SKM-1 treated with dmso at 0.1 percent for 144 hours (cell line): ENCODE data around the gene GPHN.

Source experiments
- DNase-seq: peaks from one replicate; lab custom pipeline; 2025; ENCODE audit not compliant: unreplicated experiment; lab: John Stamatoyannopoulos, UW

GPHN gene

GRCh38 chr14:66596241-66596985 lies 88.5 kb downstream of the GPHN start:
- no peak for DNase-seq

- no peak for DNase-seq
Observed at GRCh38 chr14:66600416-66600815, 92.5 kb downstream of the GPHN start.

DNA sequence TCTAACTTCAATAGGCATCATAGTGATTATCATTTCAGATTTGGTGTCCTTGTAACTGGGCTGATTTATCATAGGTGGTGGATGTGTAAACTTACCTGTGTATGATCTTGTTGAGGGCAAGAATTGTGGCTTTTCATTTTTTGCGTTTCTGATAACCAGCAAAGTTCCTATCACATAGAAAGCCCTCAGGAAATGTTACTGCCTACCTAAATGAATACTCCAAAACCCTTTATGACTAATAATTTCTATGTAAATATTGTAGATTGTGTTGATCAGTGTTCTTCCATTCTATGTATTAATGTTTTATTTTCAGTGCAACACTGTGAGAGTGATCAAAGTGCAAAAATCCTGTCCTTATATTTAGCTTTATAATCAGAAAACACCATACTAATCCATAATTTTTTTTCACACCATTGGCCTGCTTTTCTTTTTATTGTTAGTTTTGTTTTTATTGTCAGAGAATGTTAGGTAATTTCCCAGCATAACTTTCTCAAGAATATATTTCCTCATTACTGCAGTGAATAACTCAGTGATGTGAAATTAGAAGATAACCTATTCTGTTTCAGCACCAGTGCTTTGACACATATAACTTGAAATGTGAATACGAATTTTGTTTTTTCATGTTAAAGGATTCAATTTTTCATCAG lies 94.1 kb downstream of the GPHN start:
- no peak for DNase-seq

DNA sequence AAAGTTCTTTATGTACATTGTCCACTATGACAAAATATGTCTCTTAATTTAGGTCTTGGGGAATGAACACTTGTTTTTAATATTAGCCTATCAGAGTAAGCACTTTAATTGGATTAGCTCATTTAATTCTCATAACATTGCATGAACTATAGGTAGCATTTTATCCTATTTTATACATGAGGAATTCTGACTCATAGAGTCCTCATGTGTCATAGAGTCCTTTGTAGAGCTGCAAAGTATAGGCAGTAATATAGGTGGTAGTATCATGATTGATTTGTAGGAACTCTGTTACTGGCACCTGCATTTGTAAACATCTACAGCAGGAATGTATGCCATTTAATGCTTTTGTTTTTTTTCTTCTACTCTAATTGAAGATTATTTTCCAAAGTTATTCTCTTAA lies 96.0 kb downstream of the GPHN start:
- DNase-seq: no peak

- DNase-seq: no peak
Observed at GRCh38 chr14:66606826-66607225, 98.9 kb downstream of the GPHN start.

- DNase-seq: no peak
Observed at GRCh38 chr14:66610154-66610563, 102.2 kb downstream of the GPHN start.

DNA sequence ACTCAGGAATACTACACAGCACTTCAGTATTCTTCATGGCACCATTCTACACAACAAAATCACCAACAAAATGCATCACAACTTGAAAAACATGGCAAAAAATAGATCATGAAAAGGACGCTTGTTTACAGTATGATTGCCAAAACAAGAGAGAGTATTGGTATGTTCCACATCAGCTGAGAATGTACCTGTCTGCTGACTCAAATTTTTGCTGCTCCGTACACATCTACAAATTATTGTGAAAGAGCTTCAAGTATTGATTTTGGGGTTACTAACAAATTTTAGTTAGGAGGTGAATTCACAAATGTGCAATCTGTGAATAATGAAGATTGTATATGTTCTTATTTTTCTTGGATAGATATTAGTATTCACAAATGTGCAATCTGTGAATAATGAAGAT lies 105.4 kb downstream of the GPHN start:
- DNase-seq: no peak

DNA sequence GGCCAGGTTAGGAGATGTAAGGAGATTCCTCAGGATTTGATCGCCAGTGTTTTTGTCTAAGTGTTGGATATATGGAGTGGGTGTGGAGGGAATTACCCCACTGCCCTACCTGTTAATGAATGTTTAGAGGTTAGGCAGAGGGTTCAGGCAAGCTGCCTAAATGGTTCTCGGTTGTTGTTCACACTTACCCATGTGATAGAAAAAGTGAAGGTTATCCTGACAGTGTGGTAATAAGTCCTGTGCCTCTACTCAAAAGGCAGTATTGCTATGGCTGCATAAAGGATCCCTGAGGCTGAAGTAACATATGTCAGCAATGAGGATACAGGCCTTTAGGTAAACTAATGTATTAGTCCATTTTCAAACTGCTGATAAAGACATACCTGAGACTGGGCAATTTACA lies 112.0 kb downstream of the GPHN start:
- no peak for DNase-seq

DNA sequence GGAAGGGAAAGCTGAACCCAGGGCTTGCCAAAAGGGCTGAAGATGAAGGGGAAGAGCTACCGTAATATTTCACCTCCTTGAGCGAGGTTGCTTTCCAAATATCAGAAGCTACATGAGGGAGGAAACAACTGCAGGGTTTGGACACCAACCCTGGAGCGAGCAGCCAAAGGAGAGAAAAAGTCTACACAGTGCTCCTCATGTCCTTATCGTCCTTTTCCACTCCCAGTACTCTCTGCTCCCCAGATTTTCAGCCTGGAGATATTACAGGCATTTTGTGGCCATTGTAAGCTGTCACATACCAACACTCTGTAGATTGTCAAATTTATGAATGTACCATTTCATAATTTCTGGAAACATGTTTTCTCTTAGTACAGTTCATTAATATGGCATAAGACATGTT lies 115.9 kb downstream of the GPHN start:
- DNase-seq: no peak

DNA sequence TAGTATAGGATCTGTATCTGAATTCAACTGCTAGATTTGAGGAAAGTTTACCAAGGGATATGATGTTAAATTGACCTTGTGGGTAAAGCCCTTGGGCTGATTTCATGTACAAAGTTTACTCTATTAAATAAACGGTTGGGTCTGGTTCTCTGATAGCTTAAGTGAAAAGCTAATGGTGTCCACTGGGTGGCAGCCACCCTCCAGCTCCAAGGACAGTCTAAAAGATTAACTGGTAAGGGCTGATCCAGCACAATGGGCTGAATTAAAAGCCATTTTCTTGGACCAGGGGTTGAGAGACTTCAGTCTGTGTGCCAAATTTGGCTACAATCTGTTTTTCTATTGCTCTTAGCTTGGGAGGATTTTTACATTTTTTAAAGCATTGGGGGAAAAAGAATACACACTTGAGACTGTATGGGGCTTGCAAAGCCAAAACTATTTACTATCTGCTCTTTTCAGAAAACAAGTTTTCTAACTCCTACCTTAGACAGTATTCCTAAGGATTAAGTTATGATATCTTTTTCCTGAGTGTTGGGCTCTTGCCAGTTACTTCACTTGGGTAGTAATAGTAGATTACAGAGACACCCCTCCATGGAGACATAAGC lies 116.5 kb downstream of the GPHN start:
- DNase-seq: no peak

GRCh38 chr14:66628636-66629035 lies 120.7 kb downstream of the GPHN start:
- DNase-seq: no peak

GRCh38 chr14:66629499-66629898 lies 121.6 kb downstream of the GPHN start:
- no peak for DNase-seq

- DNase-seq: no peak
Observed at GRCh38 chr14:66634876-66635275, 126.9 kb downstream of the GPHN start.

GRCh38 chr14:66635435-66635834 lies 127.5 kb downstream of the GPHN start:
- no peak for DNase-seq

- DNase-seq: no peak
Observed at GRCh38 chr14:66636240-66636639, 128.3 kb downstream of the GPHN start.

GRCh38 chr14:66638689-66639088 lies 130.7 kb downstream of the GPHN start:
- DNase-seq: no peak

- no peak for DNase-seq
Observed at GRCh38 chr14:66641861-66642635, 134.1 kb downstream of the GPHN start.

DNA sequence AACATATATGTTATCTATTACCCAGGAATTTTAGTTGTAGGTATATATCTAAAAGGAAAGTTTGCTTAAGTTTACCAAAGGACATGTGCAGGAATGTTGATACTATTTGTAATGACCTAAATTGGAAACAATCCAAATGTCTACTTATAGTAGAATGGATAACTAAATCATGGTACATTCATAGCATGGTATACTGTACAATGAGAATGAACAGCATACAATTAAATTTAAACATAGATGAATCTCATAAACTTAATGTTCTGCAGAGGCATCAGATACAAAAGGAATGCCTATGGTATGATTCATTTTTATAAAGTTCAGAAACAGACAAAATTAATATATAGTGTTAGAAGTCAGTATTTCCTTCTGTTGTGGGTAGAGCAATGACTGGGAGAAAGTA lies 135.4 kb downstream of the GPHN start:
- no peak for DNase-seq

GRCh38 chr14:66645716-66646115 lies 137.8 kb downstream of the GPHN start:
- DNase-seq: no peak

DNA sequence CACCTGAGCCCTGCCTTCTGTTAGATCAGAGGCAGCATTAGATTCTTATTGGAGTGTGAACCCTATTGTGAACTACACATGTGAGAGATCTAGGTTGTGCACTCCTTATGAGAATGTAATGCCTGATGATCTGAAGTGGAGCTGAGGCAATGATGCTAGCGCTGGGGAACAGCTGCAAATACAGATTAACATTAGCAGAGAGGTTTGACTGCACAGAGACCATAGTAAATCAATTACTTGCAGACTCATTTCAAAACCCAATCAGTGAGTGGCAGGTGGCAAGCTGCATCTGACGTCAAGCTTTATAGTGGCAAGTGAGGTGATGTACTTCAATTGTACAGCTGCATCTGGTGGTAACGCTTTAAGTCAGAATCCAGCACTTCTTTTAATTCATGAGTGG lies 141.6 kb downstream of the GPHN start:
- no peak for DNase-seq

DNA sequence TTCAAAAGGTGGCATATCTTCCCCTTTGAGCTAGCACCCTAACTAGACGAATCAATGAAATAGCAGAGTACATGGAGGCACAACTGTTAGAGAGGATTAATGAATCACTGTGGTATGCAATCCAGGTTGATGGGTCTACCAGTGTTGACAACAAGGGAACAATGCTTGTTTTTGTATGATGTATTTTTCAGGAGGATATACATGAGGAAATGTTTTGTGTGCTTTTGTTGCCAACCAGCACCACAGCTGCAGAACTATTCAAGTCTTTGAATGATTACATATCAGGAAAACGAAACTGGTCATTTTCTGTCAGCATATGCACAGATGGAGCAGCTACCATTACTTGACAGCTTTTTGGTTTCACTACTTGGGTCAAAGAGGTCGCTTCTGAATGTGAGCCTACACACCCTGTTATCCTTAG lies 142.6 kb downstream of the GPHN start:
- DNase-seq: no peak
